ENCODE measurements around the gene KLHL22.

GRCh38 chr22:20421507-20421874, 74.1 kb downstream of the KLHL22 start:
- TF ChIP-seq CTCF (conservative IDR thresholded peaks at IDR 0.05; ENCODE audit: low read depth, low read length): no peak
- TF ChIP-seq EZH2 (IDR thresholded peaks at IDR 0.05; ENCODE audit: borderline replicate concordance, low read depth, low read length, poor library complexity, severe bottlenecking): no peak
